Activated naive CD8-positive, alpha-beta T cell treated with anti-CD3 and anti-CD28 coated beads, Interleukin-2, amount 50 U/mL, for 24 hours (primary cell): ENCODE data around the gene LIPJ.
A peak's percentile ranks its signal among the peaks of the same experiment; 100 is the strongest.

Experiments
- ATAC-seq: fragments of 150-1000 bp; cut with Tn5 transposase; one replicate; pipeline ENCODE4 v1.10.0; 2021
- DNase-seq: peaks from one replicate; pipeline ENCODE4 v3.0.0; 2021
- H3K27ac Mint-ChIP-seq: one replicate; pipeline ENCODE4 v1.8.0; 2021; ENCODE audit warnings: mild to moderate bottlenecking, mixed read lengths
- H3K27me3 Mint-ChIP-seq: one replicate; pipeline ENCODE4 v1.8.0; 2021; ENCODE audit warnings: mixed read lengths
- H3K36me3 Mint-ChIP-seq: one replicate; pipeline ENCODE4 v1.8.0; 2021; ENCODE audit warnings: low read depth, mixed read lengths
- H3K4me1 Mint-ChIP-seq: one replicate; pipeline ENCODE4 v1.8.0; 2021; ENCODE audit warnings: mixed read lengths
- H3K4me3 Mint-ChIP-seq: one replicate; pipeline ENCODE4 v1.8.0; 2021; ENCODE audit warnings: mild to moderate bottlenecking, moderate library complexity, mixed read lengths
- H3K9me3 Mint-ChIP-seq: one replicate; pipeline ENCODE4 v1.8.0; 2021; ENCODE audit warnings: mixed read lengths

The LIPJ gene

DNA sequence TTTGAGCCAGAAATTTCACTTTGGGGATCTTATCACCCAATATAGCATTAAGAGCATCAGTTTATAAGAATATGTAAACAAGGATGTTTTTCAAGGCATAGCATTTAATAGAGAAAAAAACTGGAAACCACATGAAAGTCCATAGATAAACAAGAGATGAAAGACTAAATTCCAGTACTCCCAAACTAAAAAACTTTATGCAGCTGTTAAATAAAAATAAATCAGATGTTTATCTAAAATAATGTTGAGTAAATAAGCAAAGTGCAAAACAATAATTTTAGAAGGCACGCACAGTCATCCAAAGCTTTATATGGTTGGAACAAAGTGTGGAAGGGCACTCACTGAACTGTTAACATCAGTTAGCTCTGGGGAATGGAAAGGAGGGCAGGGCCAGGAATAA lies 24.4 kb upstream of the LIPJ start:
- H3K4me1 Mint-ChIP-seq = peaks cover 2% of the 10 kb centered on the region
- H3K4me3 Mint-ChIP-seq = no peak overlapping the region
- ATAC-seq = no peak
- peaks cover 2% of the 10 kb centered on the region for H3K27me3 Mint-ChIP-seq
- no peak for DNase-seq
- H3K27ac Mint-ChIP-seq = no peak overlapping the region
- no peaks in the 10 kb centered on the region for H3K9me3 Mint-ChIP-seq
- H3K36me3 Mint-ChIP-seq = no peaks in the 10 kb centered on the region

DNA sequence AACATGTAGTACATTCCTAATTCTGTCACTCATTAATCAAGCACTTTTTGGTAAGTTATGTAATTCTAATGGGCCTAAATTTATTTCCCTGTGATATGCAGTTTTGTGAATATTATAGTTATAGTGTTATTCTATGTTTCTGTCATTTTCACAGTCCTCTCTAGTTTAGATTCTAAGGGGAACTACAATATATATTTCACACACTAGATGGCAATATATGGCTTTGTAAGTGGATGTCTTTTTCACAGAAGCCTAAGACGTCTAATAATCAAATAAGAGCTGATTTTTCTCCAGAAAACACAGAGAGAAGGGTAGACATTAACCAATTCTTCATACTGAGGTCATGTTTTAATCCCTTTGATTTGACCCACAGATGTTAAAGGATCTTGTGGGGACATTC lies 21.5 kb upstream of the LIPJ start:
- DNase-seq = no peak
- H3K4me3 Mint-ChIP-seq = no peak overlapping the region
- H3K27me3 Mint-ChIP-seq = peaks cover 2% of the 10 kb centered on the region
- no peak for ATAC-seq
- H3K27ac Mint-ChIP-seq = no peak overlapping the region
- H3K9me3 Mint-ChIP-seq = no peaks in the 10 kb centered on the region
- no peaks in the 10 kb centered on the region for H3K36me3 Mint-ChIP-seq
- no peaks in the 10 kb centered on the region for H3K4me1 Mint-ChIP-seq

DNA sequence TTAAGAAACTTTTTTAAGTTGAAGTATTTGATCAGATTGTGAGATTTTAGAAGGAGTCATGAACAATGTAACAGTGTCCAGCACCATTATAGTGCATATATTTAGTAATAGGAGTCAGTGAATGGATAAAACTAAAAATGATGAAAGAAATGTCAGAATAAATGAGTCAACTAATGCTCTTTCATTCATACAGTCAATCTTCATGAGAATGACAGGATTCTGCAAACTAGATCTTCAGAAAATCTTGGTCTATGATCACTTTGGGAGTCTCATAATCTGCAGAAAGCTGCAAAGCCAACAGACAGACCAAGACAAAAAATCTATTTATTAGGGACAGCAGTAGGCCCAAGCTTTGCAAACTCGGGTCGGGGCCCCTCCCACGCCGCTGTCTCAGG lies 4.2 kb upstream of the LIPJ start:
- Mint-ChIP-seq H3K27me3 (no peaks in the 10 kb centered on the region), H3K27ac (peak overlapping the region; percentile 66), H3K36me3 (no peaks in the 10 kb centered on the region), H3K4me1 (peaks cover 13% of the 10 kb centered on the region), H3K4me3 (peak overlapping the region; percentile 80), H3K9me3 (peaks cover 5% of the 10 kb centered on the region)
- no peak for ATAC-seq
- DNase-seq = no peak

DNA sequence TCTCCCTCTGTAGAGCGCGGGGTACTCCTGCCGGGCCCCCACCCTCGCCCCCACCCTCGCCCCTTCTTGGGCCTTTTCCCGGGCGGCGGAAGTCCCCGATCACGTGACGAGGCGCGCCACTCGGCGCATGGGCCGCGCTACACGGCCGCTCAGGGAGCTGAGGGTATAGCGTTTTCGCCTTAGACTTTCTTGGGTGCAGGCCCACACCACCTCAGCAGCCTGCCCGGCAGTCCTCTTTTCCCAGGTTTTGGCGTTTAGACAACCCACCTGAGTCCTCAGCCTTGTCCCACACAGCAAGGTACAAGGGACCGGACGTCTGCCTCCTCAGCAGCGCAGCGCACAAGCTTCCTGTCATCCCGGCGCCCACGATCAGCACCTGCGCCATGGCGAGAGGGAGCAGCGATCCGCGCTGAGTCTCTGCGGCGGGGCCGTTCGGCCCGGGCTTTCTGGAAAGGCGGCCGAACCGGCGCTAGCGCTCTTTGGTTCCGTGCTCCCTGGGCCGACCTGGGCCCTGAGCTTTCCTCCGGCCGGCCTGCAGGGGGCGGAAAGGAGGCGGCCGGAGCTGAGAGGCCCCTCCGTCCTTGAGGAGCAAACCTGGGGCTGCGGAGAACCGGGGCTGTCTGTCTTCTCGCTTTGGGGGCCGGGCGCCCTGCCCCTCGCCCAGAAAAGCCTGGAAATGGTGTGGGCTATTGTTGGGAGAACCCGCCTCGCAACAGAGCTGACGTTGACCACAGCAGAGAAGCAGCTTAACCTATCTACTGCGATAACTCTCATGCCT lies 3.6 kb upstream of the LIPJ start, which contains the start of gene RNLS:
Gene RNLS (minus strand): TSS at position 513 of the 778 bp plus-strand sequence.
- no peaks in the 10 kb centered on the region for H3K27me3 Mint-ChIP-seq
- peaks cover 13% of the 10 kb centered on the region for H3K4me1 Mint-ChIP-seq
- peak within 1 kb of the TSS; percentile 80 for H3K4me3 Mint-ChIP-seq
- peak; percentile 87 for ATAC-seq
- peak within 1 kb of the TSS; percentile 83 for H3K27ac Mint-ChIP-seq
- DNase-seq = peak; percentile 72
- no peaks in the 10 kb centered on the region for H3K36me3 Mint-ChIP-seq
- H3K9me3 Mint-ChIP-seq = peaks cover 5% of the 10 kb centered on the region

DNA sequence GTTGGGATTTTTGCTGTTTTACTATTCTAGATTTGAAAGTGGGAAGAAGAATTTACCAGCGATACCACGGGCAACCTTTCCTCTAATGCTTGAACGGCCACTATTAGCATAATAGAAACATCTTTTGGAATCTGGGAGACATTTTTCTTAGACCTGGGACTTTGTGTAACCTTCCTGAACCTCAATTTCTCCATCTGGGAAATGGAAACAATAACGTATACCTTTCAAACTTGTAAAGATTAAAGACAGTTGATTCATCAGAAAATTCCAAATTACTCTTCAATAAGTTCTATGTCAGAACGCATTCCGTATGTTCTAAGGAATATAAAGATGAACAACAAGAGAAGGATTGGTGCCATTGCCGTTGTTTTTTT lies 3.0 kb upstream of the LIPJ start:
- DNase-seq (no peak), ATAC-seq (no peak)
- H3K9me3 Mint-ChIP-seq = peaks cover 5% of the 10 kb centered on the region
- peak overlapping the region; percentile 83 for H3K27ac Mint-ChIP-seq
- H3K4me1 Mint-ChIP-seq = peaks cover 13% of the 10 kb centered on the region
- peak overlapping the region; percentile 80 for H3K4me3 Mint-ChIP-seq
- no peaks in the 10 kb centered on the region for H3K27me3 Mint-ChIP-seq
- H3K36me3 Mint-ChIP-seq = no peaks in the 10 kb centered on the region

DNA sequence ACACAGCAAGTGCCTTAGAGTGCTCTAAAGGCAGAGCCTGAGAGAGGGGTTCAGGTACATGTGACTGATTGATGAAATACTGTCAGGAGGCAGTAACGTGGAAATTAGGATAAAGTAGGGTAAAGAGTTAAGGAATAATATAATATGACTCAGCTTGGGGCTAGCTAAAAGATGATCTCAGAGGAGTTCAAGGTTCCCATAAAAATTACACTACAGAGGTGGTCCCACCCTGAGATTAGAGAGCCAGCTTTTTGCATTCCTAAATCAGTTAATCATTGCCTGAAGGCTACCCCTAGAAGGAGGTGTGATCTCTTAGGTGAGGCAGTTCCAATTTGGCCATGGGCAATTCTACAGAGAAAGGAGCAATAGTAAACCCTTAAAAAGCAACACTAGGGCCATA lies 5.8 kb downstream of the LIPJ start:
- H3K36me3 Mint-ChIP-seq = no peaks in the 10 kb centered on the region
- no peak for DNase-seq
- no peaks in the 10 kb centered on the region for H3K9me3 Mint-ChIP-seq
- H3K4me3 Mint-ChIP-seq = no peak overlapping the region
- no peak overlapping the region for H3K27ac Mint-ChIP-seq
- no peaks in the 10 kb centered on the region for H3K4me1 Mint-ChIP-seq
- peaks cover 1% of the 10 kb centered on the region for H3K27me3 Mint-ChIP-seq
- no peak for ATAC-seq

DNA sequence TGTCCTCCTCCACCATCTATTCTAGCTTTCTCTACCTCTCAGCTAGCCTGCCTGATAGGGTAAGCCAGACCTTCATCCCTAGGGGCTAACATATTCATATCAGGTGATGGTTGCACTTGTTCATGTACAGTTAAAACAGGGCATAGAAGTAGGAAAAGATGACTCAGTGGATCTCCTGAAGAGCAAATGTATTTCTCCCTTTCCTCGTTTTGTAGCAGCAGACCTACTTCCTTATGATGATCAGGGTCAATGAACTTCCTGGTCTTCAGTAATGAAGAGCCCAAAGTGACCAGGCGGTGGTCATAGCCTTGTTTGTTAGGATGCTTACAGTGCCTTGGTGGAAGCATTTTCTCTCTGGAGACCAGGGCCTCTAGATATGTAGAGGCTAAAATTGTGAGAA lies 6.3 kb downstream of the LIPJ start:
- Mint-ChIP-seq H3K9me3 (no peaks in the 10 kb centered on the region), H3K27me3 (peaks cover 1% of the 10 kb centered on the region), H3K4me3 (no peak overlapping the region), H3K36me3 (no peaks in the 10 kb centered on the region), H3K27ac (no peak overlapping the region), H3K4me1 (peaks cover 1% of the 10 kb centered on the region)
- no peak for ATAC-seq
- DNase-seq = no peak

DNA sequence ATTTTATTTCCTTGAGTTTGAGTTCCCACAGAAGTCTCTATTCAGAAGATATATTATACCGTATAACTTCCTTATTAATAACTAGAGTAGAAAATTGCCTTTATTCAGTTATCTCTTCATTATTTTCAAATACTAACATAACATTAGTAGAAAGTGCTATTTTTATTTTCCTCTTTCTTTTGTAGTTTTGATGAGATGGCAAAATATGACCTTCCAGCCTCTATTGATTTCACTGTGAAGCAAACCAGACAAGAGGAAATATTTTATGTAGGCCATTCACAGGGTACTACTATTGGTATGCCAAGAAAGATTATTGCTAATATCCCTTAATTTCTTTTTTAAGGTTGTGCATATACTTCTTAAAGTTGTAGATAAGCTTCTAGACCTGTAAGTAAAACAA lies 7.9 kb downstream of the LIPJ start:
- peaks cover 9% of the 10 kb centered on the region for H3K4me1 Mint-ChIP-seq
- H3K4me3 Mint-ChIP-seq = no peak overlapping the region
- H3K27me3 Mint-ChIP-seq = peaks cover 1% of the 10 kb centered on the region
- DNase-seq (no peak), ATAC-seq (no peak)
- no peaks in the 10 kb centered on the region for H3K9me3 Mint-ChIP-seq
- H3K36me3 Mint-ChIP-seq = no peaks in the 10 kb centered on the region
- H3K27ac Mint-ChIP-seq = no peak overlapping the region

DNA sequence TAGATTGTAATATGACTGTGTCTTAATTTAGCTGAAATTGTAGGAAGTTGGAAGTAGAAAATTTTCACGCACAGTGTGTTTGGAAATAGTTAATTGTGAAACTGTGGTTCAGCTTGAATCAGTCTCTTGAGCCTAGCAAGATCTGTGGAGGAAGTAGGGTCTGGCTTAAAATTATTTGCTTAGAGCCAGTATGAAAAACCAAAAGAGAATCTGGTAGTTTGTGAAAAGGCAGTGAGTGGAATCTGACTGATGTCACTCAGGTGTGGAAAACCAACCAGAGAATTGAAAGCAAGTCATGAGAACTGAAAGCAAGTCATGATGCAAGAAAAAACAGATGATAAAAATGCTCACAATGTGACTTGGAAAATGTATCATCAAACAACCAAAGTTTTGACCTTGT lies 11.5 kb downstream of the LIPJ start:
- Mint-ChIP-seq H3K36me3 (no peaks in the 10 kb centered on the region), H3K27me3 (peaks cover 3% of the 10 kb centered on the region), H3K4me1 (peaks cover 9% of the 10 kb centered on the region), H3K9me3 (no peaks in the 10 kb centered on the region), H3K27ac (no peak overlapping the region), H3K4me3 (no peak overlapping the region)
- DNase-seq = no peak
- ATAC-seq = no peak

DNA sequence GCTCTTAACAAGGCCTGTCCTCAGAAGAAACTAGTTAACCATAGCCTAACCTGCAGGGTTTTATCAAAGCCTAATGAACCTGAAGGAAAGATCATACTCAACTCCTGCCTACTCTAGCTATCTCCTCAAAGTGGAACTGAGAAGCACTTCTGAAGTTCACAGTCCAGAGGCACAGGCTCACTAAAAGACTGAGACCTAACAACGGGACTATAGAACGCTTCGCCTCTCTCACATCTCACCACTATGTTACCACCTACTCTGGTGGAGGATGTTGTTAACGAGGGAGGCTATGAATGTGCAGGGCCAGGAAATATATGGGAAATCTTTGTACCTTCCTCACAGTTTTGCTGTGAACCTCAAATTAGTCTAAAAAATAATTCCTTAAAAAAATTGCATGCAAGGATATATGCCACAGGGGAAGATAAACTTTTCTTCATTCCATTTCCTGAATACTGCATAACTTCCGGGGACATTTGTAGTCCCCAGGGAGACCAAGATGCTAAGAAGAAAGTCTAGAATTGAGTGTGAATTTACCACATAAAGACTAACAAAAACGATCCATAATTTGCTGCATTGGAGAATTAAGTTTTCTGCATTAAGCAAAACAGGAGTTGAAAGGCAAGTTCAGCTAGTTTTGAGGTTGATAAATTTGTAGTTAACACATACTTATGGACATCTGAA lies 21.6 kb downstream of the LIPJ start:
- DNase-seq = no peak
- Mint-ChIP-seq H3K27ac (no peak overlapping the region), H3K4me3 (no peak overlapping the region), H3K36me3 (no peaks in the 10 kb centered on the region), H3K4me1 (no peaks in the 10 kb centered on the region), H3K27me3 (peaks cover 3% of the 10 kb centered on the region), H3K9me3 (no peaks in the 10 kb centered on the region)
- ATAC-seq = no peak

DNA sequence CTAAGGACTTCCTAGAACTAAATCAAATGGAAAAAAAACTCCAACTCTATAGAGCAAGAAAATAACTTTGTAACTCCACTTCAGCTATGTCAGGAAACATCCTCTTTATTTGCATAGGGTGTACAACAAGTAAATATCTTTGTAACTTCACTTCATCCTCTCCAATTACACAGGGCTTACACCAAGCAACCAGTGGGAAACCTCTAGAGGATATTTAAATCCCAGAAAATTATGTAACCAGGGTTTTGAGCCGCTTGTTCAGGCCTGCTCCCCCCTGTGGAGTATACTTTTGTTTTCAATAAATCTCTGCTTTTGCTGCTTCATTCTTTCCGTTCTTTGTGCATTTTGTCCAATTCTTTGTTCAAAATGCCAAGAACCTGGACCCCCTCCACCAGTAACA lies 22.2 kb downstream of the LIPJ start:
- H3K4me1 Mint-ChIP-seq = no peaks in the 10 kb centered on the region
- no peaks in the 10 kb centered on the region for H3K9me3 Mint-ChIP-seq
- ATAC-seq = no peak
- H3K4me3 Mint-ChIP-seq = no peak overlapping the region
- no peak overlapping the region for H3K27ac Mint-ChIP-seq
- H3K27me3 Mint-ChIP-seq = peaks cover 3% of the 10 kb centered on the region
- no peak for DNase-seq
- no peaks in the 10 kb centered on the region for H3K36me3 Mint-ChIP-seq

DNA sequence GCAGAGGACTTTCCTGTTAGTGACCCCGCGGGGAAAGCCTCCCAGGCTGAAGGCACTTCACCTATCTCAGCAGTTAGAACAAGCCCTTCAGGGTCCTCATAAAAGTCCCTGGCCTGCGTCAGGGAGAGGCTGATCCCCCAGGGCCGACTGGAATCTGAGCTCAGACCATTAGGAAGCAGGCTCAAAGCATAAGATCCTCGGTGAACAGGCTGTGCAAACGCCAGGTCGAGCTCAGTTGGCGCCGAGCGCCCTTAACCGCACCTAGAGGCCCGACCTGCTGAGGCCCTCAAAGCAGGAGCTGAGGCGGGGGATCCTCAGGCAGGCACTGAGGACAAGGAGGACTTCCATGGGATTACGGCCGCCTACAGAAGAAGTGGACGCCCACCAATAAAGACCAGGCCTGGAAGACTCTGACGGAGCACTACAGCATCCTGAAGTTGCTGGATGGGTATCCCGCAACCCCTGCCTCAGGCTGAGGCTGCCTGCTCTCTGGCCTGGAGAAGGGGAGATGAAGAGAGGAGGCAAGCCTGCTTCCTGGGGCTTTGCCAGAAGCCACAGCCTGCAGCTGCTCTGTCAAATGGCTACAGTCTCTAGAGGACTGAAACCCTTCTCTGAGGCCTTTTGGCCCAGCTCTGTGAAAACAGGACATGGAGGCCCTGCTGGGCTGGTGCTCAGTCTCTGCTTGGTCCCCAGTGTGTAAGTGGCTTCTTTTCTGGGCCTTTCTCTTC lies 29.9 kb downstream of the LIPJ start:
- Mint-ChIP-seq H3K9me3 (no peaks in the 10 kb centered on the region), H3K27me3 (no peaks in the 10 kb centered on the region), H3K27ac (no peak overlapping the region), H3K4me1 (no peaks in the 10 kb centered on the region), H3K4me3 (no peak overlapping the region), H3K36me3 (no peaks in the 10 kb centered on the region)
- ATAC-seq (no peak), DNase-seq (no peak)

DNA sequence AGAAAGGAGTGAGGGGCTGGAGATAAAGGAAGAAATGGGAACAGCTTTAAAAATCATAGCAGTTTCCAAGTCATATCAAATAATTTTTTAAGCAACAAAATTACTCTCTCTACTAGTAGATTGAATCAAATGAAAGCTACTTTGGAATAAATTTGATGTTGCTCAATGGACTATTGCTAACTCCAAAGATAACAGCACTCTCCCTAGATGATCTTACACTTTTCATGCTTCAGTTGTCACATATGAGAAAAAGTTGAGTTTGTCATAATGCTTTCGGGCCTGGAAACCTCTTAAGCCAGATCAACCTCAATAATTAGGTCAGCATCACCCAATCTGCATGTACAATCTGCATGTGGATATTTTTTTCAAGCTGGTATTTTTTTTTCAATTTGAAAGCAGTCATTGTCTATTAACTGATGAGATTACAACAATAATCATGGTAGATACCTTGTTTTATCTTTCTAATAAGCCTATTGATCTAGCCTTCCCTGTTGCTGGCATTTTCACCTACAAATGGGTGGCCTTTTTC lies 31.3 kb downstream of the LIPJ start:
- ATAC-seq (no peak), DNase-seq (no peak)
- no peaks in the 10 kb centered on the region for H3K36me3 Mint-ChIP-seq
- H3K9me3 Mint-ChIP-seq = no peaks in the 10 kb centered on the region
- H3K4me3 Mint-ChIP-seq = no peak overlapping the region
- H3K27me3 Mint-ChIP-seq = no peaks in the 10 kb centered on the region
- no peak overlapping the region for H3K27ac Mint-ChIP-seq
- no peaks in the 10 kb centered on the region for H3K4me1 Mint-ChIP-seq

DNA sequence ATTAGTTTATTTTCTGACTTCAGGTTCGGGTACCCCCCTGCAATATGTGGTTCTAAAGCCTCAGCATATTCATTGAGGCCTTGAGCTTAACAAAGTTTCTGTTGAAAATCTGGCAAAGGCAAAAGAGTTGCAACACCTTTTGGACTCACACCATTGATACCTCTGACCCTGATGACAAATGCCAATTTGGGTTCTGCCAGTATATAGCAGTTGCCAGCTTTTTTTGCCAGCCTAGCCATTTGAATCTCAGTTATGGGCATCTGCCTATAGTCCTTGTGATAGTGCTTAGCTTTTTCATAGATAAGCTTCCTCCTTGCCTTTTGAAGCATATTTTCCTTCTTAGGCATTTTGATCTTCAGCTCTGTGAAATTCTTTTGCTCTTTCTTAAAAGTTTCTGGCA lies 31.9 kb downstream of the LIPJ start:
- H3K4me1 Mint-ChIP-seq = no peaks in the 10 kb centered on the region
- H3K4me3 Mint-ChIP-seq = no peak overlapping the region
- H3K9me3 Mint-ChIP-seq = no peaks in the 10 kb centered on the region
- DNase-seq = no peak
- ATAC-seq = no peak
- H3K27me3 Mint-ChIP-seq = no peaks in the 10 kb centered on the region
- H3K27ac Mint-ChIP-seq = no peak overlapping the region
- no peaks in the 10 kb centered on the region for H3K36me3 Mint-ChIP-seq

DNA sequence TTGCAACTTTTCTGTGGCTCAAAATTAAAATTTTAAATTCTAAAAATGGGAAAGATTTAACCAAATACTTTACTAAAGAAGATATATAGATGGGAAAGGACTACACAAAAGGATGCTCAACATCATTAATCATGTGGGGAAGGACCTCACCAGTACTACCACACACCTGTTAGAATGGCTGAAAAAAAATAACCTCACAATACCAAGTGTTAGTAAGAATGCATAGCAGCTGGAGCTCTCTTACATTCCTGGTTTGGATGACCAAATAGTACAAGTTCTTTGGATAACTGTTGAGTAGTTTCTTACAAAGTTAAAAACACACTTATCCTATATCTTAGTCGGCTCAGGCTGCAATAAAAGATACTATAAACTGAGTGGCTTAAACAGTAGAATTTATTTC lies 33.9 kb downstream of the LIPJ start:
- H3K27me3 Mint-ChIP-seq = no peaks in the 10 kb centered on the region
- no peaks in the 10 kb centered on the region for H3K9me3 Mint-ChIP-seq
- ATAC-seq (no peak), DNase-seq (no peak)
- H3K4me3 Mint-ChIP-seq = no peak overlapping the region
- no peaks in the 10 kb centered on the region for H3K36me3 Mint-ChIP-seq
- H3K27ac Mint-ChIP-seq = no peak overlapping the region
- no peaks in the 10 kb centered on the region for H3K4me1 Mint-ChIP-seq
